ENCODE measurements around the gene ITPA.
"Not testable (repeated sequence)": the region's sequence is repeated elsewhere in the genome, so short reads cannot be mapped to it uniquely, and the experiment has no call there.

The ITPA gene

DNA sequence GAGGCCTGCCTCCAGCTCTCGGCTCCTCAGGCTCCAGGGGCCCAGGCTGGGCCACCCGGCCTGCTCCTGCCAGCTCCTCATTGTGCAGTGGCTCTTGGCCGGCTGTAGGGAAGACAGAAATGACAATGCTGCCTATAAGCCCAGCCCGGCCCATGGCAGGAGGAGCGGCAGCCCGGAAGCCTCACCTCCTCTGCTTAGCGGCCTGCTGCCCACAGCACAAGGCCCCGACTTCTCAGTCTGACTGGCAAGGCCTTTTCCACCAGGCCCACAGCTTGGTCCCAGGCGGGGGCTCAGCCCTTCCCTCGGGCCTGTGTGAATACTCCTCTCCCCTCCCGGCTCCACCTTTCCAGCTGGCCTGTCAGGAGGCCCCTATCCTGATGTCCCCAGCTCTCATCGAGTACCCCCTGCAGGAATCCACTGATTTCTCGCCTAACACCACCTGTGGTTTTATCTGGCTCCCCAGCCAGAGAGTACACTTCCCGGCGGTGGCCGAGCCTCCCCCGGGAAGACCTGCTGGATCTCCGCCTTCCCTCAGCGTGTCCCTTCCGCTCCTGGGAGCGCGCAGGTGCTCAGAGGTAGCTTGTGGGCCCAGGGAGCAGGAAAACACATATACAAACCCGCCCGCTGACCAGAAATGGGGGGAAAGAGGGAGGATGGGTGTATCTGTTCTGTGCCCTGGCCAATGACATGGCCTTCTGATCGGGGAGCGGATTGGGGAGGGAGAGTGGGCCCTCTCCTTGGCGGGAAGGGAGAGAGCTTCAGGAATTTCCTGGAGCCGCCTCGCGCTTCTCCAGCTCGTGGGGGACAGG lies 5.8 kb upstream of the ITPA start:
- DNase-seq: peak; percentile 19

DNA sequence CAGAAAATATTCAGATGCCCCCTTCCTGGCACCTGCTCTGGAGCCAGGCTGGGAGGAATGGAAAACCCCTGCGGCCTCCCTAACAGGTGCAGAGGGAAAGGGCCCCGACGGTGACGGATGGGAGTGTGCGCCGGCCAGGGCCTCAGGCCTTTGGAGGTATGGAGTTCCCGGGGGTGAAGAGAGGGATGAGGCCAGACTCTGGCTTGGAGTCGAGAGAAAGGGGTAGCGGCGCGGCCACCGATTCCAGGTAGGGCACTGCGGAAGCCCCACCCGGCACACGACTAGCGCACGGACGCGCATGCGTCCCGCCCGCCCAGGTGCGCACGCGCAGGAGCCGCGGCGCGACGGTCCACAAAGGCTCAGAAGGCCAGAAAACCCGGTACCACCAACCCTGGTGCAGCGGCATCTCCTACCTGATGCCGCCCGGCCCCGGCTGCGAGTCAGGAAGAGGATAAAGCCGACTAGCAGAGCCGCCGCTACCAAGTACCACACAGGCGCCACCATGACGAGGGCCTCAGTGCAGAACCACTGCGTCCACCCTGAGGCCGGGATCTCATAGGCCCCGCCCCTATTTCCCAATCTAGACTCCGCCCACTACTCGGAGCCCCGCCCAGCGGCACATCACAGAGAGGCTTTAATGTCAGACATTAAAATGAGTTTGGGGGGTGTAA lies 5.0 kb upstream of the ITPA start, which contains the start of gene DDRGK1:
DDRGK1 (minus strand) TSS at position 559 of the 671 bp plus-strand sequence; CDS start at position 504, 55 bp downstream.
- peak; percentile 92 for DNase-seq

DNA sequence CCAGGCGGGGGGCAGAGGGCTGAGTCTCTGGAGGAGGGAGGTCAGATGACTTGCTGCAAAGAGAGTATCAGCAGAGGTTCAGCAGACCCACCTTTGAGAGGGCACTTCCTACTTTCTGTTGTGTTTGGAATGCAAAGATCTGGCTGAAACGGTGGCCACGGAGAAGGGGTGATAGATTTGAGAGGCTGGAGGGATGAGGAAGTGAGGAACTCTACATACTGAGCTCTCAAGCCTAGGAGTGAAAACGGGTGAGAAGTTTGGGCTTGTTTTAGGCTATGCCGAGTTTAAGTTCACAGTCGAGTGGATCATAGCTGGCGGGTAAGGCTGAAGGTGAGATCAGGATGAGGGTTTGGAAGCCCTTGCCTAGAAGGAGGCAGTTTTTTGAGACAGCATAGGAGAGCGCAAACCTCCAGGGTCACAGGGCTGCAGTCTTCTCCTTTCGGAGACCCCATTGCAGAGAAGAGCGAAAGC lies 477 bp upstream of the ITPA start:
- DNase-seq: no peak

DNA sequence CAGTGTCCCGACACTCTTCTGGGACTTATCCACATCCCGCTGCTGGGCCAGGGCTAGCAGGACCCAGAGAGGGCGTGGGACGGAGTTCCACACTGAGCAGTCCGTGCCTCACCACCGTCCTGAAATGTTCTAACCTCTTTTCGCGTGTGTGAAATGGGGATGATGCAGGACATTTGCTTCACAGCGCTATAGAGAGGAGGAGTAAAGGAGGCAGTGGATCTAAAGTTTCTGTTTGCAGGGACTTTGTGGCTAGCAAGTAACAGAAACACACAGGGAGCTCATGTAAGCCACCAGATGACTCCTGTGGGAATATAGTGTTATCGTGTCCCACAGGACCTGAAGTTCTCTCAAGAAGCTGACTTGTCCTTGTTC lies 634 bp downstream of the ITPA start:
- no peak for DNase-seq

DNA sequence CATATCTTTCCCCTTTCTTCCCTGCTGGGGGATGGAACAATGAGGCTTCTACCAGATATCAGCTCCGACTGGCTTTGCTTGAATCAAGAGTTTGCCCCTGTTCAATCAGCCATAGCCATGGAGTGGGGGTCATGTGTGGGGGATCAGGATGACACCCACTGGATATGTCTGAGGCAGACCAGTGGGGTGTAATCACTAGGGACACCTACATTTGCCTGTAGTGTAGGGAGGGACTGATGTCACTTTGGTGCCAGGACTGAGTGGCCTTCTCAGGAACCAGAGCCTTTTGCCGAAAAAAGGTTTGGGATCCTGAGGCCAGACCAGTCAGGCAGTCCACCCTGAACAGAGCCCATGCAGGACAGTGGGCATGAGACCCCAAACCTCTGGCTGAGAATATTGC lies 1.0 kb downstream of the ITPA start:
- no peak for DNase-seq

DNA sequence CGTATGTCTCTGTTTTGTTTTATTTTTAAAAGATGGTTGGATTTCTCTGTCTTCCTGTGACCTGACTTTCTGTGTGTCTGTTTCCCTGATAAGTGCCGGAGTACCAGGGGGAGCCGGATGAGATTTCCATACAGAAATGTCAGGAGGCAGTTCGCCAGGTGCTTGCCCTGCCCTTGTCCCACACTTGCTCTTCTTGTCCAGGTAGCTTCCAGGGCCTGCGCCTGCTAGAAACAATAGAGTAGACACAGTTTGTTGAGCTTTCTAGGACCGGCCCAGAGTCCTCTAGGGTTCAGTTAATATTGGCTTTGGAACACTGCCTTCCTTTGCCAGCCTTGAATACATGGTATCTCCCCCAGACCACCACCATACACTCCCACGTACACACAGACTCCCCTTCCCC lies 3.9 kb downstream of the ITPA start:
- DNase-seq: no peak

DNA sequence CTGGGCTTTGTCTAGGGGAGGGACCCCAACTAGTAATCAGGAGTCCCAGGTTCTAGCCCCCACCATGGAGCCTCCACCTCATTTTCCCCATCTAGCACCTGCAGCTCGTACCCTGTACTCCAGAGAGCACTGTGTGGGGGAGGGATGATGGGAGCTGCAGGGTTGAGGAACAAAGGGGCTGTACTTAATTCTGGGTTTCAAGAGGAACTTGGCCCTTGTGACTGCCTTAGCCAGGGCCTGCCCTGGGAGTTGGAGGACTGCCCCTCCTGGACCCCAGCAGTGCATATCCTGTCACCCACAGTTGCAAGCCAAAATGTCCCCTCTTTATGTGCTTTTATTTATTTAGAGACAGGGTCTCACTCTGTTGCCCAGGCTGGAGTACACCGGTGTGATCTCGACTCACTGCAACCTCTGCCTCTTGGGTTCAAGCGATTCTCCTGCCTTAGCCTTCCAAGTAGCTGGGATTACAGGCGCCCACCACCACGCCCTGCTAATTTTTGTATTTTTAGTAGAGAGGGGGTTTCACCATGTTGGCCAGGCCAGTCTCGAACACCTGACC lies 6.1 kb downstream of the ITPA start:
- not testable (repeated sequence) for DNase-seq

DNA sequence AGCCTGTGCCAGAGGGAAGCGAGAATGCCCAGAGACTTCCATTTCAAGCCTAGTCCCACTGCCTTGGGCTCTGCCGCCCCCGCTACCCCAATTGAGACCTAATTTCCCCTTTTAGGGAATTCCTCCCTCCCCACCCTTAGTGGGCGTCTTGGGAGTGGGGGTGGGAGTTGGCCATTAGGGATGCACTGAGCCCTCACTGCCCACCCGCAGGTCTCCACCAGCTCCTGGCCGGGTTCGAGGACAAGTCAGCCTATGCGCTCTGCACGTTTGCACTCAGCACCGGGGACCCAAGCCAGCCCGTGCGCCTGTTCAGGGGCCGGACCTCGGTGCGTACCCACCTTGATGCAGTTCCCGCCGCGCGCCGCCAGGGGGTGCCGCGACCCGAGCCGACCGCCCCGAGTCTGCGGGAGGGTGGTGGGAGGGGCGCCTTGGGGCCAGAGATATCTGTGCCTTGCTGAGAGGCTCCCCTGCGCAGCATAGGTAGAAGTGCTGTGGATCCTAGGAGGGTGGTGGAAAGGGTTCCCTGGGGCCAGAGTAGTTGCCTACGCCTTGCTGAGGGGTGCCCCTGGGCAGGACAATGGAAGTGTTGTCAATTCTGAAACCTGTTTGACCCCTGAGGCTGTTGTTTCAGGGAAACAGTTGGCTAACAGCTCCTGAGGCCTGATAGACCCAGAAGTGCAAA lies 9.2 kb downstream of the ITPA start:
- DNase-seq: peak; percentile 79

DNA sequence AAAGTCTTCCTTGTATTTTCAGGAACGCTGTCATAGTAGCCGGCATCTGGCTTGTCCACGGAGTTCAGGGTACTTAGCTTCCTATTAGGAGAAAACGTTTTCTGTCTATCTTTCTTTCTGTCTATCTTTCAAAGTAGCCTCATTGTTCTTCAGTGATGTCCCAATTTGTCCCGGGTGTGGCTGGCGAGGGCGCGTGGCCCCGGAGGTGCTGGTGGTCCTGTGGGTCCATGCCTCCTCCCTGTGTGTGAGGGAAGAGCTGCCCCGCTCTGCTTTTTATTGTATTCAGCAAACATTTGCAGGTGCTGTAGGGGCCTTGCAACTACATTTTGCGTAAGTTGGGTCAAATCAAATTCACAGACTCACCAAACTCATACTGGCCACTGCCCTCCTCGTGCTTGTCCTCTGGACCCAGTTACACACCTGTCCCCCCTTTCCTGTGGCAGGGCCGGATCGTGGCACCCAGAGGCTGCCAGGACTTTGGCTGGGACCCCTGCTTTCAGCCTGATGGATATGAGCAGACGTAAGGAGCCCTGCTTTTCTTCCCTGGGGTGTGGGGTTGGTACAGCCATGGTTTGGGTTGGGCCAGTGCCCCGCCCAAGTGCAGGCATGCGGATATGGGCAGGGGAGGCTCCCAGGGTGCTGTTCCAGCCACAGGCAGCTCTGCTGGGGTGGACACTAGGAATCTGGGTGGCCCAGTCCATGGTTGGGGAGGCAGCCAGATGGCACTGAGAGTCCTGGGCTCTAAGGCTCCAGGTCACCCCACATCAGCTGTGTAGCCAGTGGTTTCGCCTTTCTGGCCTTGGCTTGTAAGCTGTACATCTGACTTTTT lies 12.3 kb downstream of the ITPA start:
- no peak for DNase-seq

DNA sequence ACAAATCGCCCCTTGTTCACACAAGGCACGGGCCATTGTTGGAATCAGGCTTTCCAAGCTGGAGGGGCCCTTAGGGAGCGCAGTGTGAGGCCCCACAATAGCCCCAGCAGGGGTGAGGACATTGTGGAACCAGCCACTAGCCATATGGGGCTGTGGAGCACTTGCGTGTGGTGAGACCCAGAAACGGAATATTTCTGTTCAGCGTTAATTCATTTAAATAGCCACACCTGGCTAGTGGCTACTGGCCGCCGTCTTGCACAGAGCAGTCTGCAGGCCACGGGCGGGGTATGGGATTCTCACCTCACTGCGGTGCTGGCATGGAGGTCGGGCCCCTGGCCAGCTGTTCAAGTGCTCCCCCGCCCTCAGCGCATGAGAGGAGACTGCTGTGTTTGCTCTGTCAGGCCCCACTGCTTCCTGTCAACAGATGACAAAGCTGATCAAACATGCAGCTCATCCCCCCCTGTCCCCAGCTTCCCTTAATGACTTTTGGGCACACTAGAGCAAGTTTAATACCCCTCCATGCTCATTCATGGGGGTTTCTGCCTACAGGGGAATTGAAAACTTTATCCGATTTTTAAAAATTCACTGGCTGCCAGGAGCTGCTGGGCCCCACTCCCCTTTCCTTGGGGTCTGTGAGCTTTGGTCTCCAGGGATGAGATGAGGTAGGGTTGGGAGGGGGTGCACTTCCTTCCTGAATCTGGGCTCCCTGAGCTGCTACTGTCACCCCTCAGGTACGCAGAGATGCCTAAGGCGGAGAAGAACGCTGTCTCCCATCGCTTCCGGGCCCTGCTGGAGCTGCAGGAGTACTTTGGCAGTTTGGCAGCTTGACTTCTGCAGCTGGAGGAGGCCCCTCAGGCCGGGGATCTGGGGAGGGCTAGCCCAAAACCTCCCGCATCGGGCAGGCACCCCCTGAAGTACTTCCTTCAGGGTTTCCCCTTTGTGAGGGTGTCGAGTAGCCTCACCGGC lies 13.6 kb downstream of the ITPA start:
- DNase-seq: peak; percentile 20

DNA sequence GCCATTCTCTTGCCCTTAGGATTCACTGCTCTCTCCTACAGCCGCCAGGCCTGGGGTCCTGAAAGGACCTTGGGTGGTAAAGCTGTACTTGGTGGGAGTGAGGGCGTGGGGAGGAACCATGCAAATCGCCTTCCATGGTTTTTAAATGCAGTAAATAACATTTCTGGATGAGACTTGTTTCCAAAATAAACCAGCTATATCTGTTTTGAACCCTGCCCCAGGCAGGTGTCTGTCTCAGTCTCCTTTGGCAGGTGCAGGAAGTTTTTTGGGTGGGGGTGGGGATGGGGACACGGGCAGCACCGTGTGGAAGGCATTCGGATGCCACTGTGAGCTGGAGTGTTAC lies 14.3 kb downstream of the ITPA start:
- no peak for DNase-seq

DNA sequence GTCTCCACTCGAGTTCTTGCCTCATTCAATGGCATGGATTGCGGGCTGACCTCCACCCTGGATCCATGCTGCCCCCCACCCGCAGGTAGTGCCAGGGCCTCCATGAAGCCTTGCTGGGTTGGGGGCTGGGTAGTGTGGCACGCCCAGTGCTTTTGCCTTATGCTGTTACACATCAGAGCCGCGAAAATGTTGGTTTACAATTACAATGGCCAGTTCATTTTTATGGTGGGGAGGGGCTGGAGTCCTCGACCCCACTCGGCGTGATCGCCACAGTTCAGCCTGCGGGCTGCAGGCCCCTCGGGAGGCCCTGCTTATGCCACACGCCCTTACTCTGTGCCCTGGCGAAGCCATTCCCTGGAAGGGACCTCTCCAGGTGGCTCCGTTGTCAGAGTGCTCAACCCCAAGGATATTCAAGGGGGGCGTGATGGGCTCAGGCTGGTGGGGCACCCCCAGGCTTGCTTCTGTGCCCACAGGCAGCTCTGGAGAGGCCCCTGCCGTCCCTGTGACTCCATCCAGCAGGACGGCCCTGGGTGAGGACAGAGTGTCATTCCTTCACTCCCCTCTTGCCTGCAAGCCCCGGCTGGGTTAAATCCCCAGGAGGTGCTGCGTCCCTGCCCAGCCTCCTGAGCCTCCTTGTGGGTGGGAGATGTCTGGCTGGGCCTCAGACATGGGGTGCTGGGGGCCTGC lies 14.8 kb downstream of the ITPA start:
- DNase-seq: no peak

DNA sequence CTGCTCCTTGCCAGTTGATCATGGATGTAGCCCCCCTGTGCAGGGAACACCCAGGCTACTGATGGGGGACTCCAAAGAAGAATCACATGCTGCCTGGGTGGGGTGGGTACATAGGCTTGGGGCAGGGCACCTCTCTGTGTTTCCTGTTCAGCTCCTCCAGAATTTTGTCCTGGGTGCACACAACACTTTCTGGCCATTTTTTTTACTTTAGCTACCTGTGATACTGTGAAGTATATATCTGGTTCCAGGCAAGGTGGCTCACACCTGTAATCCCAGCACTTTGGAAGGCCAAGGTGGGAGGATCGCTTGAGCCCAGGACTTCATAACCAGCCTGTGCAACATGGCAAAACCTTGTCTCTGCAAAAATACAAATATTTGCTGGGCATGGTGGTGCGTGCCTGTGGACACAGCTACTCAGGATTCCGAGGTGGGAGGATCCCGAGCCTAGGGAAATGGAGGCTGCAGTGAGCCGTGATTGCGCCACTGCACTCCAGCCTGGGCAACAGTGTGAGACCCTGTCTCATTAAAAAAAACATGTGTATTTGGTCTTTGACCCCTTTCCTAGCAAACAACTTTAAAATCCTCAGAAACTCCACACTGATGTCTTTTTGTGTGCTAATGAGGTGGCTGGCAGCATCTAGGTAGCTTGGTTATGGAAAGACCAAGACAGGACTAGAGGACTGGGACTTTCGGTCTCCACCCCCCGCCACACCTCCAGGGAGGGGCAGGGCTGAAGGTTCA lies 15.6 kb downstream of the ITPA start:
- no peak for DNase-seq

DNA sequence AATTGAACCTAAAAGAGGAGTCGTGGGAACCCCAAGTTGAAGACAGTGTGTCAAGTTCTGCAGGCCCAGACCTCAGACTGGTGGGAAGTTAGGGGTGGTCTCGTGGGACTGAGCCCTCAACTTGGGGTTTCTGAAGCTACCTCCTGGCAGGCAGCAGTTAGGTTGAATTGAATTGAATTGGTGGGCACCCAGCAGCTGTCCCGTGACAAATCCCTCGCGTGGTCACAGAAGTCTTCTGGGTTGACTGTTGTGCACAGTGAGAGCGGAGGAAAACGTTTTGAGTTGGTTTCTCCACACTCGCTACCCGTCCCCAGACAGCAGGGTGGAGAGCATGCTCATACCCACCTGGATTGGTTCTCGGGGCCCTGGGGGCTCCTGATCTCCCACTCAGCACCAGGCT lies 16.8 kb downstream of the ITPA start:
- no peak for DNase-seq

DNA sequence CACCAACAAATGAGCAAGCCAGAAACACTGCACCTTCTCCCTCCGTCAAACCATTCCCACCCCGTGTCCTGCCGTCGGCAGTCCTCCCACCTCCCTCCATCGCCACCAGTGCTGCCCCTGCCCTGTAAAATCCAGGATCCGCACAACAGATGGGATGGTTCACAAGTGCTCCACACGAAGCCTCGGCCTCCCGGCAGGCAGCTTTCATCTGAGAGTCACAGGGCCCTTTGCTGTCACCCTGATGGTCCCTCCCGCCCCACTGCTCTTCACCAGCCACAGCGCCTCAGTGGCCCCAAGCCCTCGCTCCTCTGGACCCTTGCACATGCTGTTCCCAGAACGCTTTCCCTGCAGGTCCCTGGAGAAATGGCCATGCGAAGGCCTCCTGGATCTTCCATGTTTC lies 17.6 kb downstream of the ITPA start:
- no peak for DNase-seq

DNA sequence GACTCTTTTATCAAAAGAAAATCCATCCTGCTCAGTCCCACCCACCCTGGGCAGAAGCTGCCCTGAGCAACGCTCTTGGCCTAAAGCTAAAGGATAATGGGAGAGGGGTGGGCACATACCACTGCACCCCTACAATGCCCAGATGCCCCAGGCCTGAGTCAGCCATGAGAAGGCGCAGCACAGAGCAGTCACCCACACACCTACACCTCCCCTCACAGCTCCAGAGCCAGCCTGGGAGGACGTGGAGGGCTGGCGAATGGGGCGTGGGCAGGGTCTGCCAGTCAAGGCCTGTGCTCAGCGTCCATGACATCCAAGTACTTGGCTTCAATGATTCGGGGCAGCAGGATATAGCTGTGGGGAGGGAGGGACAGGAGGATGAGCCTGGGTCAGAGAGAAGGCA lies 18.2 kb downstream of the ITPA start:
- DNase-seq: no peak

DNA sequence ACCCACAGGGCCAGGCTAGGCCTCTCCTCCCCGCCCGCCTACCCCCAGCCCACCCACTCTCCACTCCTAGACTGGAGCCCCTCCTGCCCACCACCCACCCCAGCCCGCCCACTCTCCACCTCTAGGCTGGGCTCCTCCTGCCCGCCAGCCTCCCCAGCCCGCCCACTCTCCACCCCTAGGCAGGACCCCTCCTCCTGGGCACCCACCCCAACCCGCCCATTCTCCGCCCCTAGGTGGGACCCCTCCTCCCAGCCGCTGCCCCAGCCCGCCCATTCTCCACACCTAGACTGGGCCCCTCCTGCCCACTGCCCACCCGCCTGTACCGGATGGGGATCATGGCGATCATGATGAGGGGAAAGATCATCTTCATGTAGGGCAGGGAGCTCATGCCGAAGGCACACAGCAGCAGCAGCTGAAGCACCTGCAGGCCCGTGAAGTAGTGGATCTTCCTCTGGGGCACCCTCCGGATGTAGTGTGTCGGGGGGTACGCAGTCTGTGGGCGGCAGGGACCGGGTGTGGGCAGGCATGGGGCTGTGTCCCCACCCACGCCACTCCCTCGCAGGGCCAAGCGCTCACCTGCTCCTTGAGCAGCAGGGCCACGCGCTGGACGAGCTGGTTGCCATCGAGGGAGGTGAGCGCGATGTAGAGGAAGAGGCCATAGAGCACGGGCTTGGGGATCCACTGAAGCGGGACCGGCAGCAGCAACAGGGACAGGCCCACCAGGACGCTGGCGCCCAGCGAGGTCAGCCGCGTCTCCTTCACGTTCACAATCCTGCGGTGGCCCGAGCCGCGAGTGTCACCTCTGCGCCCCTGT lies 18.8 kb downstream of the ITPA start:
- no peak for DNase-seq

DNA sequence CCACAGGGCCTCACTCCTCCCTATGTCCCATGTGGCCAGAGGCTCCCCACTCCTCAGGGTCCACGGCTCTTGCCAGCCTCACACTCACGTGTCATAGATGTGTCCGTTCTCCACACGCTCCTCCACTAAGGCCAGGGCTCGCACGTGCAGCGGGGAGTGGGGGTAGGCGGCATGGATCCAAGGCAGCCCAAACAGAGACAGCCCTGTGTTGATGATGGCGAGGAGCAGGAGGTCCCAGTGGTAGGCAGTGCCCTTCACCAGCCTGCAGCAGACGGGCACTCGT lies 19.4 kb downstream of the ITPA start:
- DNase-seq: no peak

DNA sequence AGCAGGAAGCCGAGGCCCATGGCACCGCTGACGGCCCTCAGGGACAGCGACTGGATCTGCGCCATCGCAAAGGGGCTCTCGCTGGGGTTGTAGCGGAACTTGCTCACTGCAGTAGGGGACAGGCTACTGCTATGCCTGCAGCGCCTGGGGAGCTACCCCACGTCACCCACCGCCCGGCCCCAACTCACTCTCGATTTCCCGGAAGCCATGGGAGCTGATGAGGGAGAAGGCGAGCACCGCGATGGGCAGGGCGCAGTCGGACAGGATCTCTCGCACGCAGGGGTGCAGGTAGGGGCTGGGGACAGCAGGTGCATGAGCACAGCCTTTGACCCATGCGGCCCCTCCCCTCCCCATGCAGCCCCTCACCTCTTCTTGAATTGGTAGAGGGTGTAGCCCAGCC lies 19.9 kb downstream of the ITPA start:
- no peak for DNase-seq
